ENCODE measurements around the gene NAV1. TPM values are rescaled to one million over a fixed set of nuclear protein-coding genes. Genes with fewer than 3 reads are reported as not detected.
"Not testable (repeated sequence)": the region's sequence is repeated elsewhere in the genome, so short reads cannot be mapped to it uniquely, and the experiment has no call there.

NAV1 gene, protein sequence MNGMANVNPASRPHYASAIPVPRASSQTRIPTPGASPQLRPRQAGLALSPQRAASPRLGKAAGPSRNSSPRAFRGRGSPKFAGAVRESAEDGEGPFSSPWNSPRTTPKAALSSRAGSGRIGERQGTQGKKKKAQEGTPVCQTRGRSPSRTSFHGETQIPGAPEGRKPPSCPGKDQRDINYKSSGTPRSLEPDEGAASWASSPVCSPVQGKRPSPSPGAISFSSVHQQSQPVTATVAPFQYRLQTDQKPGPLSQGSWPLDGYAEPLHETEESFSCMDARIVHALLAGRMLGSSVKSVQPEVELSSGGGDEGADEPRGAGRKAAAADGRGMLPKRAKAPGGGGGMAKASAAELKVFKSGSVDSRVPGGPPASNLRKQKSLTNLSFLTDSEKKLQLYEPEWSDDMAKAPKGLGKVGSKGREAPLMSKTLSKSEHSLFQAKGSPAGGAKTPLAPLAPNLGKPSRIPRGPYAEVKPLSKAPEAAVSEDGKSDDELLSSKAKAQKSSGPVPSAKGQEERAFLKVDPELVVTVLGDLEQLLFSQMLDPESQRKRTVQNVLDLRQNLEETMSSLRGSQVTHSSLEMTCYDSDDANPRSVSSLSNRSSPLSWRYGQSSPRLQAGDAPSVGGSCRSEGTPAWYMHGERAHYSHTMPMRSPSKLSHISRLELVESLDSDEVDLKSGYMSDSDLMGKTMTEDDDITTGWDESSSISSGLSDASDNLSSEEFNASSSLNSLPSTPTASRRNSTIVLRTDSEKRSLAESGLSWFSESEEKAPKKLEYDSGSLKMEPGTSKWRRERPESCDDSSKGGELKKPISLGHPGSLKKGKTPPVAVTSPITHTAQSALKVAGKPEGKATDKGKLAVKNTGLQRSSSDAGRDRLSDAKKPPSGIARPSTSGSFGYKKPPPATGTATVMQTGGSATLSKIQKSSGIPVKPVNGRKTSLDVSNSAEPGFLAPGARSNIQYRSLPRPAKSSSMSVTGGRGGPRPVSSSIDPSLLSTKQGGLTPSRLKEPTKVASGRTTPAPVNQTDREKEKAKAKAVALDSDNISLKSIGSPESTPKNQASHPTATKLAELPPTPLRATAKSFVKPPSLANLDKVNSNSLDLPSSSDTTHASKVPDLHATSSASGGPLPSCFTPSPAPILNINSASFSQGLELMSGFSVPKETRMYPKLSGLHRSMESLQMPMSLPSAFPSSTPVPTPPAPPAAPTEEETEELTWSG (N-terminal part only)
- 27.0 TPM for polyA plus RNA-seq (ENCODE audit: insufficient read length)

DNA sequence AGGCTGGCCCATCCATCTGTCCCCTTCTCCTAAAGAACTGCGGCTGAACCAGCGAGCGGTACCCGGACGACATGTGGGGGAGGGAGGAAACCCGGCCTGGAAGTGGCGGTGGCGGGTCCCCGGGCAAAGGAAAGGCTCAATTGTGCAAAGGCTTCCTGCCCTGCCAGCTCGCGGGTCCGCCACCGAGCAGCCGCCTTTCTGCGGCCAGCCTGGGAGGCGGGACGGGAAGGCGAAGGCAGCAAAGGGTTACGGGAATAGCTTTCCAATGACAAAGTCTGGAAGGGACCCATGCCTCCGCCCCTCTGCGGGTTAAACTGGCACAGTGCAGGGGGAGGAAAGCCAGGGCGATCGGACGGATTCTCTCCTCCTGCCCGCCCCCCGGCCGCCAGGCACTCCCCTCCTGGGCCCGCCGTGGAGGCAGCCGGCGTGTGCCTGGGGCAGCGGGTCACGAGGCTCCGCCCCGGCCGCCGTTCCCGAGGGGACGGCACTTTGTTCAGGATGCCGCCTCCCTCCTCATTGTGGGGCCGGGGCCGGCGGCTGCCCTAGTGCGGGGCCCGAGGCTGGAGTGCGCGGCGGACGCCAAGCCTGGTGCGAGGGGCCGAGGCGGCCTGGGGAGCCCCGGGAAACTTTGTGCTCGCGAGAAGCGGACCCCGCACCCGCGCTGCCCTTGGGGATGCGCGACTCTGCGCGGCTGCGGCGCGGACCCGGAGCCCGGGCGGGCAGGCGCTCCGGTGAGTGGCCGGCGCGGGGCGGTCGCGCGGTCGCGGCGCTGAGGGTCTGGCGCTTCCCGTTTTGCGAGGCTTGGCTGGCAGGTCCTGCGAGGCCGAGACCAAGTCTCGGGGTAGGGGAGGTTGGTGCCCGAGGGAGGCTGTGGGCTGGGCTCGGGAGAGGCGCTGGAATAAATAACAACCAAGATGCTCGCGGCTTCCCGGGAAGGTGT is at the start of gene NAV1:
Gene NAV1, plus strand, starts transcription at position 516 of the 940 bp plus-strand sequence. CDS start 83,758 bp downstream, outside the sequence.
- DNase-seq, result peak; percentile 58

DNA sequence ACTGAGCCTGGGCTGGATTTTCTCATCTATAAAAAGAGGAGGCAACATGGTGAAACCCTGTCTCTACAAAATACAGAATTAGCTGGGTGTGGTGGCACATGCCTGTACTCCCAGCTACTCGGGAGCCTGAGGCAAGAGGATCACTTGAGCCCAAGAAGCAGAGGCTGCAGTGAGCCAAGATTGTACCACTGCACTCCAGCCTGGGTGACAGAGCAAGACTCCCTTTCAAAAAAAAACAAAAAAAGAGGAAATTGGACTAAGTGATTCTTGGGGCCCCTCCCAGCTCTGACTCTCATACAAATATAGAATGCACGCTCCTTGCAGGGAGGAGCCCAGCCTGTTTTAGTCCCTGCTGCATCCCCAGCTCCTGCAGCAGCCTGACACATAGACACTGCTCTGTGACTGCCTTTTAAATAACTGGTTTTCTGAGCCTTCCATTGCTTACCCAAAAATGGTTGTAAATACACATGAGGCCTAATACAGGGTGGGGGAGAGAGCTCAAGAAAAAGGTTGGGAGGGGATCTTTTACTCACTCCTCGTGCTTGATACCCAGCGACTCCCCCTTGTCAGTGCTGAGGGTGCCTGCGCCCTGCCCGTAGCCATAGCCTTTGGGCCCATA is 49.2 kb upstream of the NAV1 start:
- no peak for DNase-seq

DNA sequence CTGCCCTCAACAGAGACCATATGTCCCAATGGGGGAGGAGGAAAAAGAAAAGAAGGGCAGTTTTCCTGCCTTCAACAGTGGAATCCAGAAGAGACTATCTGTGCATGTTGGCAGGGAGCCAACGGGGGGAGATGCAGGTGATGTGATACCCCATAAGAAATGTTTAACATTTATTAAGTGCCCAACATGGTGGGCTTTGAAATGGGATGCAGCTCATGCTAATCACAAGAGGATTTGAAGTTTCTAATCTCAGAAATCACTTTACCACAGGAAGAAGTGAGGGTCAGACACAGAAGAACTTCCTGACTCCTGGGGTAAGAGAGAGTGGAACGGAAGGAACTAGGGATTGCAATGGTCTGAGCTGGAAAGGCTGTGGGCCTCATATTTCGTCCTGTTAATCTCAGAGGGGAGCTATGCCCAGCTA is 48.2 kb upstream of the NAV1 start:
- no peak for DNase-seq

DNA sequence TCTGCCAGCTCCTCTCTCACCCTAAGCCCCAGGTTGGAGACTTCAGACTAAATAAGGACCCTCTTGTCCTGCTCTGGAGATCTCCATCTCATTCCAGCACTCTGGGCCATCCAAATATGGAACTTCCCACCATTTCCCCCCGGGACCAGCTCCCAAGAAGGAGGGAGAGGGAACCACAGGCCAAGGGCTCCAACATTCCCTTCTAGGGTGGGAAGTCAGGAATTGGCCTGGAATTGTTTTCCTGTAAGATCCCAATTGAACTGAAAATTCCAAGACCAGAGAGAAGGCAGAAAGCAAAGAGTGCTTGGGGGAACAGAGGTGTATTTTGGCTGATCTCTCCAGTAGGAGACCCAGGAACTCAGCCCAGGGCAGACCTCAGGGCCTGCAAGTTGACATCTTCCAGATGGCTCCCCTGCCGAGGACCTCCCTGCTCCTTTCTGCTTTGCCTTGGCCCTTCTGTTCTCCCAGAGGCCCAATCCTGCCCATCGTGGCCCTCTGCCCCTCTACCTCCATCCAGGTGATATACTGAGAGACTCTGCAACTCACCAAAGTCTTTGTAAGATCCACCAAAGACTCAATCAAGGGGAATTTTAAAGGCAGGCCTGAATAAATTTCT is 46.9 kb upstream of the NAV1 start:
- DNase-seq, result no peak

DNA sequence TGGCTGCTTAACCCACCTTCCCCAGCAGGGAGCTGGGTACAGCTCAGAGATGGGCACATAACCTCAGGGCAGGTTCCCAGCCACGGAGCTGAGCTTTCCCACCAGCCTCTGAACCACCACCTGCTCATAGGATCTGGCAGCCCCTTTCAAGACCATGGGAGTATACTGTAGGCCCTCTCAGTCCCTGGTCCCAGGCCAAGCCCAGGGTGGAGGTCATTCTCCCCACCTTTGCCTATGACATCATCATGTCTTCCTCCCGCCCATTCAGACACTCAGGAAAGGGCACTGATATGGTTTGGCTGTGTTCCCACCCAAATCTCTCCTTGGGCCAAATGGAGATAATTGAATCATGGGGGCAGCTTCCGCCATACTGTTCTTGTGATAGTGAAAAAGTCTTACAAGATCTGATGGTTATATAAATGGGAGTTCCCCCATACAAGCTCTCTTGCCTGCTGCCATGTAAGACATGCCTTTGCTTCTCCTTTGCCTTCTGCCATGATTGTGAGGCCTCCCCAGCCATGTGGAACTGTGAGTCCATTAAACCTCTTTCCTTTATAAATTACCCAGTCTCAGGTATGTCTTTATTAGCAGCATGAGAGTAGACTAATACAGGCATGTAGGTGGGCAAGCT is 45.8 kb upstream of the NAV1 start:
- DNase-seq, result not testable (repeated sequence)

DNA sequence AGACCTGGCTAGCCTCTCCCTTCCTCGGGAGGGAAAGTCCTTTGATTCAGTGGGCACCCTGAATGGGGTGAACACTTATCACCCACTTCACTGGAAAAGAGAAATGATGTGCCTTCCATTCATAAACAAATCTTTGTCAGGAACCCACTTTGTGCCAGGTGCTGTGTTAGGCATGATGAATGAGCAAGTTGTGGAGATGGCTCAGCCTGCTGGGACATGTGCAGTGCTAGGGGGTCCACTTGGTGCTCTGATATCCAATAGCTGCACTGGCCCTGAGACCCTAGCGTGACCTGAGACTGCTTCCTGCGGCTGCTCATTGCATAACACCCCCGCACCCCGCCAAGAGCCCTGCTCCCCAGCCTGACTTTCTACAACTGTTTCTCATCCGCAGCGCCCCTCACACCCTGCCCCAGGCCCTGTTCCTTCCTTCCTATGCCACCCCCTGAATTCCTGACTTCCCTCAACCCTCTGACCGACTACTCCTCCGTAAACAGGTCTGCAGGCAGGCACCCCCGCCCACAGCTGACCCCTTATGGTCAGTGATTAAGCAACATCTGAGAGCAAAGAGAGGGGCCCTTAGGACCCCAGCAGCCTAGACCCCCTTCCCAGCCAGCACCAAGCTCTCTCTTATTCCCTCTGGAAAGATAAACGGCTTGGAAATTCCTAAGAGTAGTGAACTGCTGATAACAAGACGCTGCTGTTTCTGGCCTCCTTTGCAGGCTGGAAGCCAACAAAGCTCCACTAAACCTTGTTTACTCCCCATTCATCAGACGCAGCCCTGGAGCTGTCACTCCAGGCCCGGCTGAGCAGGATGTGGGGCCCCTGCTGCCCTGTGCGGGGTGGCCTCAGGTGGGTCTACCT is 44.9 kb upstream of the NAV1 start:
- DNase-seq, result no peak

DNA sequence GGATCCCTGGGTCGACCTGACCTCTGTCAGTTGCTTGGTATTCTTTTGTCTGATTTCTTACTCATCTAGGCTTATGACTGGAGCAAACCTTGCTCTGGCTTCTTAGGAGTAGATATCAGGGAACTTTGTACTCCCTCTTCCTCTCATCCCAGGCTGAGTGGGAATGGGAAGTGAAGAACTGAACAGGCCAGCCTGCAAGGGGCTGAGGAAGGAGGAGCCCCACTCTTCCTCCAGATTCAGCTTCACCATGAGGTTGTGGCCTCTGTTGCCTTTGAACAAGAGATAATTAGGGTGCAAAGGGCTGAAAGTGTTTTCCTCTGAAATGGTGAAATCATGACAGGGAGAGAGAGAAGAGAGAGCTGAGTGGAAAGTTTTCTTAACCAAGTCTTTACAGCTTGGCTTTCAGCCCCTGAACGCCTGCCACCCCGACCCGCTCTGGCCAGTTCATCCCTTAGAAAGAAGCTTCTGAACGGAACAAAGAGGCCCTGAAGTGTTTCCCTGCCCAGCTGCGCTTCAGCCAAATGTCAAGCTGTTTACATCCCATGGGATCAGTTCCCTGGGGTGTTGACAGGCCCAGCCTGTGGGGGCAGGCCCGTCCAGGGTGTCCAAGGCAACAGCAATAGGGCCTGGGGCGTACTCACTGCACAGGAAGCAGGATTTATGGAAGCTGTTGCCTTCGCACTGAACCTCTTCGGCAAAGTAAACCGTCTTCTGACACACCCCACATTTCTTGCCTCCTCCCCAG is 43.2 kb upstream of the NAV1 start:
- DNase-seq, result peak; percentile 77

DNA sequence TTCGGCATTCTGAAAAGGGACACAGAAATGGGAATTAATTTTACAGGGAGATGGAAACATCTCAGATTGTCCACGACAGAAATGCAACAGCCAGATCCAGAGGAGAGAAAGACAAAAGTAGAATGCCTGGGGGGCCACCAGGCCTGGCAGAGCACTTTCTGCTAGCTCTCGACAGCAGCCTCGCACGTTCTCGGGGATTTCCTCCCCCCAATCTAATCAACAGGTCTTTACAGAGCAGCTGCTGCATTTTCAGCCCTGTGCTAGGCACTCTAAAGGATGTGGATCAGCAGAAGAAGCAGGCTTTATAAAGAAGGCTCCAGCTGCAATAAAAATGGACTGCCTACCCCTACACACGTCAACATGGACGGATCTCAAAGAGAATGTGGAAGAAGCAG is 42.6 kb upstream of the NAV1 start:
- no peak for DNase-seq

DNA sequence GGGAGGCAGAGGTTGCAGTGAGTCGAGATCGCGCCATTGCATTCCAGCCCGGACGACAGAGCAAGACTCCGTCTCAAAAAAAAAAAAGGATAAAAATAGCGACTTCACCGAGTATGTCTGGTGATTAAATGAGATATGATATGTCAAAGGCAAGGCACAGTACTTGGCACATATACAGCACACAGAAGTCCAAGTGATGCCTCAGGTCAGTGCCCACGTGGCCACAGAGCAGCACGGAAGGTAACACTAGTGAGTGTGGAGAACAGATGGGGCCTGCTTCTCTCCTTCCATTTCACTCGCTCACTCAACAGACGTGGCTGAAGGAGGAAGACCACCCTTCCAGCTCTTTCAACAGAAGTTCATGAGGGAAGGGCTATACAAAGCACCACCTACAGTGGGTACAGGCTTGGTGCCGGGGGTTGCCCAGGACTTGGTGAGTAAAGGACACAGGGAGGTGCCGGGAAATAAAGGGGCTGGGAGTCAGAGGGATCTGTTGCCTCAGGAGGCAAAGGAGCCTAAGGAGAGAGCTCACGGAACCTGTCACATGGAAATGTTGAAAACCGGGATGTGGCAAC is 40.9 kb upstream of the NAV1 start:
- DNase-seq, result no peak

DNA sequence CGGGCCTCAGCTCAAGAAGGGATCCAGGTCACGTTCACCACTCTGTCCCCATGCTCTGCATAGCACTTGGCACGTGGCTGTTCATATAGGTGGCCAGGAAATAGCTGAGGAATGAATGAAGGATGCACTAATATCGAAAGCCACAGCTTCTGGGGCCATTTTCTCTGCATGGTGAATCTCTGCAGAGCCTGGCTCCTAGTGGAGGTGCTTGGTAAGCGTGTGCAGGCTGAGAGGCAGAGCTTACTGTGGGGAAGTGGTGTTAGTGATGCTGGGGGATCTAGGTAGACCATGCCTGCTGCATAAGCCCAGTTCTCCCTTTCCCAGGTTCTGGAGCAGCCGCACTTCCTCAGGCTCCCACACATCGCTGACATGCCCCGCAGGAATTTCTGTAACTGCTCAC is 40.3 kb upstream of the NAV1 start:
- no peak for DNase-seq

DNA sequence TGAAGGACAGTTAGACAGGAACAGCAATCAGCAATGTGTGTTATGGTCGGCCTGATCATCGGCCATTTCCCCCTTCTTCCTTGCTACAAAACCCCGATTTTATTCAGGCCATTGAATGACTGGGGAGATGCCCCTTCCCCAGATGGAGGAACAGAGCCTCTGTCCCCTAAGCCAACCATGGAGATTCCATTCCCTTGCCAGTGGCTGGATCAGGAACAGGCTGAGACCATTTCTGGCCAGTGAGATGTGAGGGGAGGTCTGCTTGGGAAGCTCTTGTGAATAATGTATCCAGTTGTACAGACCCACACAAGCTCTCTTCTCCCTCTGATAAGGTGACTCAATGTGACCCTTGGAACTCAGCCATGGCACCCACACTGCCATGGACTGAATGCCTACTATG is 39.7 kb upstream of the NAV1 start:
- DNase-seq, result no peak

DNA sequence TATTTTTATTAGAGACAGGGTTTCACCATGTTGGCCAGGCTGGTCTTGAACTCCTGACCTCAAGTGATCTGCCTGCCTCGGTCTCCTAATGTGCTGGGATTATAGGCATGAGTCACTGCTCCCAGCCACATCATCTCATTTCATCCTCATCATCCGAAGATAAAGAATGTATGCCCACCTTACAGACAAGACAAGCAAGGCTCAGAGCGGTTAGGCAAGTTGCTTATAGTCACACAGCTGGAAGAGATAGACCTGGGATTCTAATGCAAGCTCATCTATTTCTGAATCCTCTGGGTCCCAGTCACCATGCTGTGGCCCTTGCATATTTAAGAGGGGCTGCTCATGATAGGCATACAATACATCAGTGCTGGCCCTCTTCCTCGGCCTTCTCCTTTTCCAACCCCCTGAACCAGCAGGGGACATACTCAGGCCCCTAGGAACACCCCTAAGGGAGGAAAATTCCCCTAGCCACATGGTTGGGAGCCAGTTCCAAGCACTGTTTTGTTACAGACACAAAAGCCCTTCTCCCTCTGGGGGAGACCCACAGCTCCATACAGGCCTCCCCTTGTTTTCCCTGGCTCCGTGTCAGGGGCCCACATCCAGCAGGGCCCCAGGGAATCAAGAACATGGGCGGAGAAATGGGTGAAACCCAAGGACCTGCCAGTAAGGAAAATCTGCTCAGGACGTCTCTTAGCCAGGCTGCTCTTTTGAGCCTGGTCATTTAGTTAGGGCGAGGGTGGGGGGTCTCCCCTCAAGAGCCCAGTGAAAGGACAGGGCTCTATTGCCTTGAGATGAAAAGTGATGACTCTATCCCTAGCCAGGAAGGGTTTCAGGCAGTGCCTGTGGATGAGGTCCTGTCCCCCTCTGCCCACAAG is 38.9 kb upstream of the NAV1 start:
- DNase-seq, result no peak

DNA sequence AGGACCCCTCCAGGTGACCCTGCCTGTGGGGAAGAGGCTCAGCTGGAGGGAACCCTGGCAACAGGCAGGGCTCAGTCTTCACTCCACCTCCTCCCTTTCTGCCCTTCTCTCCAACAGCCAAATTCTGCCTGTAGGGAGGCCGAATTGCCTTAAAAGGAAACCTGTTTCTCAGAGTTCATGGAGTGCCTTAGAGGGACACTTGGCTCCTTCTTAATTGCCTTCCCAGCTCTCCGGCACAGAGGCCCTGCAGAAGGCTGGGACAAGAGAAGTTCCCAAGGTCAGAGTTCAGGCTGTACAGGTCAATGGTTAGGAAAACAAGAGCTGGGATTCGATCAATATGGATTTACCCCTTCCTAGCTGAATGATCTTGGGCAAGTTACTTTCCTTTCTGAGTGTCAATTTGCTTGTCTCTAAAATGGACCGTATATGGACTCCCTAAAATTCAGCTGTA is 38.2 kb upstream of the NAV1 start:
- DNase-seq, result no peak

DNA sequence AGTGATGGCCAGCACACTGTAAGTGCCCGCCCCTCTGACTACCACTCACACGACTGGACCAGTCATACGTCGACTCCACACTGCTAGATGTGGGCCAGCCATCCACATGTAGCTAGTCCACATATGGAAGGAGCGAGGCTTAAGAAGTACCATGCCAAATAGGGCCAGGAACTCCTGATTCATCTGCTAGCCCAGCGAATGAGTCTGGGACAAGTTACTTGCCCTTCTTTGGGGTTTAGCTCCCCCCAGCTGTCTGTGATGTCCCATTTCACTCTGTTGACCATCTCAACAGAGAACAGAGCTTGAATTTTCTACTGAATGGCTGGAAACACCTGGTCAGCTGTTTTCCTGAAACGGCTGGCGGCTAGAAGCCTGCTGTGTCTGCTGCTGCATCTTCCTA is 37.8 kb upstream of the NAV1 start:
- no peak for DNase-seq

DNA sequence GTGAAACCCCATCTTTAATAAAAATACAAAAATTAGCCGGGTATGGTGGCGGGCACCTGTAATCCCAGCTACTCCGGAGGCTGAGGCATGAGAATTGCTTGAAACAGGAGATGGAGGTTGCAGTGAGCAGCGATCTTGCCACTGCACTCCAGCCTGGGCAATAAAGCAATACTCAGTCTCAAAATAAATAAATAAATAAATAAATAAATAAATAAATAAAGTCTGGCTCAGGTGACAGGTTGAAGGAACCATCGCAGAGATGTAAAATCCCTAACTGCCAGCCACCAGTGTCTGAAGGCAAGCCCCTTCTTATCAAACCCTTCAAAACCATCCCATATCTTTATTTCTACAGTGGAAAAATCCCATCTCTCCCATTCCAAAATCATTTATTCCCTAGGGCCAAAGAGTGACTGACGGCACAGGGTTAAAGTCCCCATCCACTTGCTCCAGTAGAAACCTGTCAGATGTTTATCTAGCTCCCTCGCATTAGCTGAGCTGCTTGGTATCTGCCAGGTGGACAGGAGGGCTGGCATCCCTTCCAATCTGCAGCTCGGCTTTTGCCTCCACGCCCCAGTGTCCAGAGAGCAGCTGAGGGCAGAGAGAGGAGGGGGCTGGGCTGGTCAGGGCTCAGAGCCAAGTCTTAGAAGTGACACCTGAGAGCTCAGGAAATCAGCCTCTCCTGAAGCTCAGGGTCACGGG is 37.0 kb upstream of the NAV1 start:
- no peak for DNase-seq

DNA sequence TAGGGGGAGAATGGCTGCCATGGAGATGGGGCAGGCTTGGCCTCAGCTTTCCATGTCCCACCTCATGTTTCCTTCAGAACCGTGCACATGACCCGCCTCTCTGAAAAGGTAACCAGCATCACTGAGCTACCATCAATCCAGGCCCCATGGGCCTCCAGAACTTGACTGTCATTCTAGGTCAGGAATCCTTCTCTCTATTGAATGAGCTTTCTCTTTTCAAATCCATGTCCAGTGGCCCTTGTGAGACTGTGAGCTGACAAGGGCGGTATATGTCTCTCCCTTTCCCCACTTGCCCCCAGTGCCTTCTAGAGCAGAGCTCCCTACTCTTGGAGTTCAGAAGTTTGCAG is 36.4 kb upstream of the NAV1 start:
- no peak for DNase-seq
